Measurements from ENCODE around the gene GATA6. TPM values are rescaled to one million over a fixed set of nuclear protein-coding genes. Genes with fewer than 3 reads are reported as not detected.

The GATA6 gene
- 1.3 to 1.9 TPM (median 1.8 TPM) in 5 replicates for total RNA-seq (2022; extraction: Qiagen RNA extraction)

DNA sequence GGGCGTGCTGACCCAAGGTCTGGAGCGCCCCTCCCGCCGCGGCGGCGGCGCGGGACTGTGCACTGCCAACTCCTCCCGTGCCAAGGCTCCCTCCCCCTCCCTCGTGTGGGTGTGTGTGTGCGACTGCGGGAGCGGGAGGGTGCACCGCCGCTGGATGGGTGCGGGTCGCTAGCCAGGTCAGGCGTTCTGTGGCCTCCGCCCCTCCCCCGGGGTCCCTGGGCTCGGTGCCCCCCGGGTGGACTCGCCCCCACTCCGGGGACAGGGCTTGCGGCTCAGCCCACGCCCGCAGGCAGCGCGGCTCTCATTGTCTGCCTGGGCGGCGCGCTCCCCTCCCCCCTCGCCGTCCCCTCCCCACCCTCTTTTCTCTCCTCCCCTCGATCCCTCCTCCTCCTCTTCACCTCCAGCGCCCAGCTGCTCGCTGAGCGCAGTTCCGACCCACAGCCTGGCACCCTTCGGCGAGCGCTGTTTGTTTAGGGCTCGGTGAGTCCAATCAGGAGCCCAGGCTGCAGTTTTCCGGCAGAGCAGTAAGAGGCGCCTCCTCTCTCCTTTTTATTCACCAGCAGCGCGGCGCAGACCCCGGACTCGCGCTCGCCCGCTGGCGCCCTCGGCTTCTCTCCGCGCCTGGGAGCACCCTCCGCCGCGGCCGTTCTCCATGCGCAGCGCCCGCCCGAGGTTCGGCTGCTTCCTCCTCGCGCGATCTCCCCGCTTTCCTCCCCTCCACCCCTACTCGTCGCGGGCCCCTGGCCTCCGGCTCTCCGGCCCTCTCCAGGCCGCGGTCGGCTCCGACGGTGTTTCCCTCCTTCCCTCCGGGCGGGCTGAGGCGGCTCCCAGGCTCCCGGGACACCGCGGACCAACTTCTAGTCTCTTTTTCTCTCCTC, at the start of gene GATA6:
Gene GATA6 (plus strand): TSS at position 579 of the 878 bp plus-strand sequence. CDS start 1,556 bp downstream, outside the sequence.

Other genes with a start within 250 kb of the GATA6 start
- gene CTAGE1, start 248.3 kb downstream of the GATA6 start, total RNA-seq (2022; extraction: Qiagen RNA extraction): not detected in 5 replicates

Measured in A549 treated with AZD2906 at 1 μM for 4 hours (cell line).